Measurements from ENCODE around the gene CCDC167.

CCDC167 gene

DNA sequence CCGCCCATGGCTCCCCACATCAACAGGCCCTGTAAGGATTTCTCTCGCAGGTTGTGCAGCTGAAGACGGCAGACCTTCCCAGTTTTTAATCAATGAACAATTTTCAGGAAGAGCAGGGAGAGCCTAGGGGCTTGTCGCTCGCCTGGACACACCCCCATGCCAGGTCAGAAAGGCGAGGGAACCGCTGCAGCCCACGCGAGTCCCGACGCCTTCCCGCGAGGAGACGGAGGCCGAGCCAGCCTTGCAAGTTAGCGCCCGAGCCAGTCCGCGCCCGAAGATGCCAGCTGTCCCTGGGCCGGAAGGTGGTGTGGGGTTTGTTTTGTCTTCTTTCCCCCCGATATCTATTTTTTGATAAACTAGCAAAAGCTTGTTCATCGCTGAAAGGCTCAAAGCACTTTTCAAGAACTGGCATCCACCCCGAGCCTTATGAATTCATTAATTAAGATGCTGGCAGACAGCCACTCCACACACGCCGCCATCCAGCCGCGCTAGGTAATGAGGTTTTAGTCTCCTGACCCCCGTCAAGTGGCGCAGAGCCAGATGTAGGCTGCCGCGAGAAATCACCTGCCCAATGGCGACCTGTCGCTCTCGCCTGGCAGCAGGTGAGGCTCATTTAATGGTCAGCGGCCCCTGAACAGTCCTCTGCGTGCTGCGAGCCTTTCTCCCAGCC is 6.6 kb downstream of the CCDC167 start:
- TF ChIP-seq MAX (IDR thresholded peaks at IDR 0.05): no peak
- no peak for TF ChIP-seq TEAD4 (IDR thresholded peaks at IDR 0.05)
- no peak for TF ChIP-seq CREB1 (IDR thresholded peaks at IDR 0.05; ENCODE audit: low read depth)
- TF ChIP-seq CEBPB (IDR thresholded peaks at IDR 0.05): no peak
- no peak for TF ChIP-seq USF1 (IDR thresholded peaks at IDR 0.05)
- no peak for TF ChIP-seq NFIC (IDR thresholded peaks at IDR 0.05)
- no peak for TF ChIP-seq EGR1 (IDR thresholded peaks at IDR 0.05)
- TF ChIP-seq YY1 (IDR thresholded peaks at IDR 0.05; ENCODE audit: low read depth): no peak
- no peak for TF ChIP-seq EP300 (IDR thresholded peaks at IDR 0.05; ENCODE audit: borderline replicate concordance)
- TF ChIP-seq TAF1 (IDR thresholded peaks at IDR 0.05; ENCODE audit: low read depth): no peak
- no peak for TF ChIP-seq RAD21 (IDR thresholded peaks at IDR 0.05; ENCODE audit: low read depth)

- TF ChIP-seq EP300 (IDR thresholded peaks at IDR 0.05; ENCODE audit: borderline replicate concordance): no peak
- no peak for TF ChIP-seq EGR1 (IDR thresholded peaks at IDR 0.05)
- no peak for TF ChIP-seq MAX (IDR thresholded peaks at IDR 0.05)
- no peak for TF ChIP-seq FOXM1 (IDR thresholded peaks at IDR 0.05; ENCODE audit: borderline replicate concordance, low read depth)
- no peak for TF ChIP-seq NFIC (IDR thresholded peaks at IDR 0.05)
- TF ChIP-seq REST (IDR thresholded peaks at IDR 0.05; ENCODE audit: low read depth): no peak
- no peak for TF ChIP-seq CEBPB (IDR thresholded peaks at IDR 0.05)
- no peak for TF ChIP-seq YY1 (IDR thresholded peaks at IDR 0.05; ENCODE audit: low read depth)
- TF ChIP-seq CREB1 (IDR thresholded peaks at IDR 0.05; ENCODE audit: low read depth): no peak
- TF ChIP-seq TAF1 (IDR thresholded peaks at IDR 0.05; ENCODE audit: low read depth): no peak
- TF ChIP-seq RAD21 (IDR thresholded peaks at IDR 0.05; ENCODE audit: low read depth): no peak
- no peak for TF ChIP-seq ZBTB7A (IDR thresholded peaks at IDR 0.05; ENCODE audit: low read depth)
- no peak for TF ChIP-seq TEAD4 (IDR thresholded peaks at IDR 0.05)
- TF ChIP-seq TCF12 (IDR thresholded peaks at IDR 0.05; ENCODE audit: low read depth): no peak
- no peak for TF ChIP-seq USF1 (IDR thresholded peaks at IDR 0.05)
Observed at GRCh38 chr6:37492236-37492972, 7.3 kb downstream of the CCDC167 start.

- no peak for TF ChIP-seq FOXM1 (IDR thresholded peaks at IDR 0.05; ENCODE audit: borderline replicate concordance, low read depth)
- TF ChIP-seq MAX (IDR thresholded peaks at IDR 0.05): no peak
- no peak for TF ChIP-seq REST (IDR thresholded peaks at IDR 0.05; ENCODE audit: low read depth)
- no peak for TF ChIP-seq NFIC (IDR thresholded peaks at IDR 0.05)
- TF ChIP-seq CREB1 (IDR thresholded peaks at IDR 0.05; ENCODE audit: low read depth): no peak
- no peak for TF ChIP-seq YY1 (IDR thresholded peaks at IDR 0.05; ENCODE audit: low read depth)
- no peak for TF ChIP-seq EGR1 (IDR thresholded peaks at IDR 0.05)
- no peak for TF ChIP-seq TAF1 (IDR thresholded peaks at IDR 0.05; ENCODE audit: low read depth)
- TF ChIP-seq RAD21 (IDR thresholded peaks at IDR 0.05; ENCODE audit: low read depth): no peak
- no peak for TF ChIP-seq TCF12 (IDR thresholded peaks at IDR 0.05; ENCODE audit: low read depth)
- TF ChIP-seq ZBTB7A (IDR thresholded peaks at IDR 0.05; ENCODE audit: low read depth): no peak
- TF ChIP-seq CEBPB (IDR thresholded peaks at IDR 0.05): no peak
- TF ChIP-seq TEAD4 (IDR thresholded peaks at IDR 0.05): no peak
- TF ChIP-seq USF1 (IDR thresholded peaks at IDR 0.05): no peak
- TF ChIP-seq EP300 (IDR thresholded peaks at IDR 0.05; ENCODE audit: borderline replicate concordance): no peak
Observed at GRCh38 chr6:37491830-37492208, 7.9 kb downstream of the CCDC167 start.

DNA sequence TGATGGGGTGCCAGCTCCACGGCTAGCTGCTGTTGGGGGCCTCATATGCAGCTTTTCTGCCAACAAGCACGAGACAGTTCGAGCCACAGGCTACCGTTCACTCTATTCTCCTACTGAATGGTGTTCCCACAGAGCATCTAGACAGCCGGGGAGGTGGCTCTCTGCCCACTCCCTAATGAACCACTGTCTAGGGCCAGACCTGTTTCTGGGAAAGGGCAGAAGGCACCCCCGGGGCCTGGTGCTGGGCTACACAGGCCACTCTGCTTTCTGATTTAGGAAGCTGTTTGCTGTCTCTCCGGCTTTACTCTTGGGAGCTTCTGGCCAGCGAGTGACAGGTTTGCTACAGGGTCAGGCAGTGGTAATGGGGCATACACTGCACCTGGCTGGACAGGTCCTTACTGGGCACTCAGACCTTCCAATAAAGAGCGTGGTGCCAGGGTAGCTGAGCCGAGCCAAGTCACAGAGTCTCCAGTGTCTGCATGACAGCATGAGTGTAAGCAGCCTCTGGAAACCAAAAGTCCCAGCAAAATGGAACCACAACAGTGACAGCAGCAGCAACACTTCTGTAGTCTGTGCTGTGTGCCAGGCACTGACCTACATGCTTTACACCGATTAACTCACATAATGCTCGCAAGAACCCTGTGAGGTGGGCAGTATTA is 8.4 kb downstream of the CCDC167 start:
- no peak for TF ChIP-seq TCF12 (IDR thresholded peaks at IDR 0.05; ENCODE audit: low read depth)
- TF ChIP-seq USF1 (IDR thresholded peaks at IDR 0.05): no peak
- no peak for TF ChIP-seq FOXM1 (IDR thresholded peaks at IDR 0.05; ENCODE audit: borderline replicate concordance, low read depth)
- no peak for TF ChIP-seq CREB1 (IDR thresholded peaks at IDR 0.05; ENCODE audit: low read depth)
- no peak for TF ChIP-seq EGR1 (IDR thresholded peaks at IDR 0.05)
- no peak for TF ChIP-seq YY1 (IDR thresholded peaks at IDR 0.05; ENCODE audit: low read depth)
- no peak for TF ChIP-seq RAD21 (IDR thresholded peaks at IDR 0.05; ENCODE audit: low read depth)
- no peak for TF ChIP-seq NFIC (IDR thresholded peaks at IDR 0.05)
- TF ChIP-seq MAX (IDR thresholded peaks at IDR 0.05): no peak
- TF ChIP-seq ZBTB7A (IDR thresholded peaks at IDR 0.05; ENCODE audit: low read depth): no peak
- TF ChIP-seq REST (IDR thresholded peaks at IDR 0.05; ENCODE audit: low read depth): no peak
- TF ChIP-seq CEBPB (IDR thresholded peaks at IDR 0.05): no peak
- no peak for TF ChIP-seq TAF1 (IDR thresholded peaks at IDR 0.05; ENCODE audit: low read depth)
- TF ChIP-seq EP300 (IDR thresholded peaks at IDR 0.05; ENCODE audit: borderline replicate concordance): no peak
- TF ChIP-seq TEAD4 (IDR thresholded peaks at IDR 0.05): no peak

All from Ishikawa (cell line).